H9 (cell line): ENCODE results near the gene ARHGAP40. TPM values are rescaled to one million over a fixed set of nuclear protein-coding genes. Genes with fewer than 3 reads are reported as not detected.

Experiments used
- DNase-seq: peaks from one replicate; pipeline ENCODE4 v3.0.0-alpha.2; 2017
- H2AFZ ChIP-seq: one replicate; pipeline ENCODE4 v1.6.1; 2013; ENCODE audit warnings: mild to moderate bottlenecking, low read length, control low read depth, moderate library complexity
- H2AK5ac ChIP-seq: 2 replicates; pipeline ENCODE4 v1.6.1; 2013; ENCODE audit warnings: low read length, control low read depth, mixed read lengths; ENCODE audit not compliant: insufficient read length
- H2BK120ac ChIP-seq: one replicate; pipeline ENCODE4 v1.6.1; 2013; ENCODE audit warnings: low read depth, mild to moderate bottlenecking, low read length, control low read depth, inconsistent platforms; ENCODE audit not compliant: poor library complexity, severe bottlenecking
- H2BK12ac ChIP-seq: 2 replicates; pipeline ENCODE4 v1.6.1; 2013; ENCODE audit warnings: low read length, control low read depth, mixed read lengths, low read depth; ENCODE audit not compliant: insufficient read length
- H2BK15ac ChIP-seq: 2 replicates; pipeline ENCODE4 v1.6.1; 2013; ENCODE audit warnings: low read depth, low read length, control low read depth
- H2BK20ac ChIP-seq: one replicate; pipeline ENCODE4 v1.6.1; 2013; ENCODE audit warnings: low read depth, mild to moderate bottlenecking, low read length, control low read depth, inconsistent platforms; ENCODE audit not compliant: poor library complexity, severe bottlenecking
- H2BK5ac ChIP-seq: 2 replicates; pipeline ENCODE4 v1.6.1; 2013; ENCODE audit warnings: low read length, control low read depth, mixed read lengths; ENCODE audit not compliant: insufficient read length
- H3K14ac ChIP-seq: 2 replicates; pipeline ENCODE4 v1.6.1; 2013; ENCODE audit warnings: low read length, control low read depth; ENCODE audit not compliant: insufficient read depth
- H3K18ac ChIP-seq: 2 replicates; pipeline ENCODE4 v1.6.1; 2013; ENCODE audit warnings: low read depth, mild to moderate bottlenecking, mixed read lengths, low read length, control low read depth; ENCODE audit not compliant: insufficient read length
- H3K23ac ChIP-seq: 2 replicates; pipeline ENCODE4 v1.6.1; 2013; ENCODE audit warnings: low read length, control low read depth, mixed read lengths, low read depth; ENCODE audit not compliant: insufficient read length
- H3K23me2 ChIP-seq: 2 replicates; pipeline ENCODE4 v1.6.1; 2013; ENCODE audit warnings: low read depth, mild to moderate bottlenecking, mixed read lengths, low read length, control low read depth; ENCODE audit not compliant: insufficient read length, poor library complexity, severe bottlenecking
- H3K27ac ChIP-seq: 2 replicates; pipeline ENCODE4 v1.5.1; 2013; ENCODE audit warnings: low read length, control low read depth, mixed read lengths, low read depth; ENCODE audit not compliant: insufficient read length
- H3K27me3 ChIP-seq: 2 replicates; pipeline ENCODE4 v1.6.1; 2013; ENCODE audit warnings: low read length, control low read depth, inconsistent platforms; ENCODE audit not compliant: insufficient read depth
- H3K4ac ChIP-seq: 2 replicates; pipeline ENCODE4 v1.6.1; 2013; ENCODE audit warnings: low read depth, mild to moderate bottlenecking, control low read depth, inconsistent platforms, low read length, moderate library complexity
- H3K4me1 ChIP-seq: 2 replicates; pipeline ENCODE4 v1.6.1; 2013; ENCODE audit warnings: low read length, control low read depth, inconsistent platforms; ENCODE audit not compliant: insufficient read depth
- H3K4me2 ChIP-seq: 2 replicates; pipeline ENCODE4 v1.6.1; 2013; ENCODE audit warnings: low read length, control low read depth, mixed read lengths; ENCODE audit not compliant: insufficient read length, insufficient read depth
- H3K56ac ChIP-seq: 2 replicates; pipeline ENCODE4 v1.6.1; 2013; ENCODE audit warnings: low read depth, mild to moderate bottlenecking, mixed read lengths, low read length, control low read depth; ENCODE audit not compliant: insufficient read length
- H3K79me1 ChIP-seq: 2 replicates; pipeline ENCODE4 v1.6.1; 2013; ENCODE audit warnings: low read depth, mild to moderate bottlenecking, moderate library complexity, low read length, control low read depth, inconsistent platforms; ENCODE audit not compliant: insufficient read depth, poor library complexity, severe bottlenecking
- H3K79me2 ChIP-seq: 2 replicates; pipeline ENCODE4 v1.6.1; 2013; ENCODE audit warnings: low read length, control low read depth, inconsistent platforms; ENCODE audit not compliant: insufficient read depth
- H3K9ac ChIP-seq: 2 replicates; pipeline ENCODE4 v1.6.1; 2013; ENCODE audit warnings: low read length, control low read depth, mixed read lengths; ENCODE audit not compliant: insufficient read length; ENCODE audit errors: extremely low read depth
- H3K9me3 ChIP-seq: one replicate; pipeline ENCODE4 v1.6.1; 2013; ENCODE audit warnings: low read depth, low read length, inconsistent platforms; ENCODE audit not compliant: control insufficient read depth
- H3T11ph ChIP-seq: one replicate; pipeline ENCODE4 v1.6.1; 2013; ENCODE audit warnings: mild to moderate bottlenecking, low read length, control low read depth, inconsistent platforms
- H4K20me1 ChIP-seq: one replicate; pipeline ENCODE4 v1.6.1; 2013; ENCODE audit not compliant: control insufficient read depth, insufficient read length, insufficient read depth
- H4K5ac ChIP-seq: 2 replicates; pipeline ENCODE4 v1.6.1; 2013; ENCODE audit warnings: low read depth, mild to moderate bottlenecking, mixed read lengths, low read length, control low read depth; ENCODE audit not compliant: insufficient read length
- H4K8ac ChIP-seq: replicated peaks from 2 replicates; pipeline ENCODE4 v1.6.1; 2013; ENCODE audit warnings: low read length, control low read depth, mixed read lengths, low read depth; ENCODE audit not compliant: insufficient read length
- H4K91ac ChIP-seq: 2 replicates; pipeline ENCODE4 v1.6.1; 2013; ENCODE audit warnings: low read depth, mild to moderate bottlenecking, moderate library complexity, mixed read lengths, low read length, control low read depth; ENCODE audit not compliant: insufficient read length
- H3K27ac Mint-ChIP-seq, 3 experiments: 2 replicates in 2 of 3; 3 replicates in 1 of 3; pipeline ENCODE4 v1.8.0; 2020 to 2021; ENCODE audit warnings: mixed read lengths in 3 of 3, mild to moderate bottlenecking in 1 of 3, moderate library complexity in 1 of 3
- H3K27me3 Mint-ChIP-seq: 2 replicates; pipeline ENCODE4 v1.8.0; 2021; ENCODE audit warnings: low read depth, mild to moderate bottlenecking, moderate library complexity, mixed read lengths
- H3K36me3 Mint-ChIP-seq, 3 experiments: 2 replicates in 2 of 3; 3 replicates in 1 of 3; pipeline ENCODE4 v1.8.0; 2020 to 2021; ENCODE audit warnings: low read depth in 3 of 3, mixed read lengths in 3 of 3; ENCODE audit not compliant: insufficient read depth in 1 of 3
- H3K4me1 Mint-ChIP-seq, 2 experiments: 2 replicates each; pipeline ENCODE4 v1.8.0; 2020; ENCODE audit warnings: mixed read lengths in 2 of 2
- H3K4me3 Mint-ChIP-seq, 2 experiments: 2 replicates in 1 of 2; 3 replicates in 1 of 2; pipeline ENCODE4 v1.8.0; 2020 to 2021; ENCODE audit warnings: mild to moderate bottlenecking in 2 of 2, mixed read lengths in 2 of 2, moderate library complexity in 1 of 2
- H3K9me3 Mint-ChIP-seq, 2 experiments: 2 replicates in 1 of 2; 3 replicates in 1 of 2; pipeline ENCODE4 v1.8.0; 2020; ENCODE audit warnings: mild to moderate bottlenecking in 2 of 2, mixed read lengths in 2 of 2, moderate library complexity in 1 of 2
- CTCF ChIP-seq: fragments of 200-600 bp; sonication (generic); conservative IDR thresholded peaks from 3 replicates; pipeline ENCODE4 v1.8.0; 2021; ENCODE audit warnings: antibody characterized with exemption, mild to moderate bottlenecking
- WGBS: extraction: QIAGEN DNeasy Blood & Tissue Kit; methylation state at CpG from one replicate; pipeline ENCODE4 v1.1.7; 2013; ENCODE audit warnings: missing lambda C conversion rate, low lambda C conversion rate, mixed read lengths; ENCODE audit not compliant: insufficient read length; ENCODE audit errors: extremely low coverage; 5-methylcytosine and 5-hydroxymethylcytosine counted together
- total RNA-seq: library from RNA; stranded (reverse); gene quantifications from 2 replicates; pipeline ENCODE4 v1.2.1, GENCODE V29; 2021

Gene ARHGAP40
- total RNA-seq, 1 experiment from 2014 or later: 0.17 TPM

GRCh38 chr20:38697306-38697705, 95.7 kb downstream of the ARHGAP40 start:
- H3K23ac ChIP-seq: no peak overlapping the region
- H3K9ac ChIP-seq: no peak overlapping the region
- no peak overlapping the region for H2BK15ac ChIP-seq
- H3K79me1 ChIP-seq: no peaks in the 10 kb centered on the region
- Mint-ChIP-seq H3K4me3 (no peak overlapping the region), H3K27me3 (peaks cover 41% of the 10 kb centered on the region), H3K9me3 (no peaks in the 10 kb centered on the region), H3K4me1 (peaks cover 6 to 7% of the 10 kb centered on the region in 2 experiments; a peak in 3 of 4 replicates), H3K27ac (no peak overlapping the region), H3K36me3 (no peaks in the 10 kb centered on the region)
- no peaks in the 10 kb centered on the region for H3K27me3 ChIP-seq
- no peak overlapping the region for H3K27ac ChIP-seq
- no CpG with 5 or more reads among the region's 9 CpGs for WGBS
- H4K5ac ChIP-seq: no peak overlapping the region
- no peak overlapping the region for H3K56ac ChIP-seq
- no peaks in the 10 kb centered on the region for H3K79me2 ChIP-seq
- H3K9me3 ChIP-seq: no peaks in the 10 kb centered on the region
- H3T11ph ChIP-seq: no peak overlapping the region
- no peak for TF ChIP-seq CTCF
- H3K4me1 ChIP-seq: no peaks in the 10 kb centered on the region; the same call in 1 of the 2 replicates
- no peak overlapping the region for H2AK5ac ChIP-seq
- no peak overlapping the region for H2BK20ac ChIP-seq
- H3K14ac ChIP-seq: no peak overlapping the region
- no peak overlapping the region for H3K4me2 ChIP-seq
- H4K20me1 ChIP-seq: no peaks in the 10 kb centered on the region
- H3K18ac ChIP-seq: no peak overlapping the region
- no peak overlapping the region for H3K4ac ChIP-seq
- DNase-seq: no peak
- H2BK12ac ChIP-seq: no peak overlapping the region
- H2BK120ac ChIP-seq: no peak overlapping the region
- no peak overlapping the region for H4K8ac ChIP-seq
- H4K91ac ChIP-seq: no peak overlapping the region
- no peaks in the 10 kb centered on the region for H3K23me2 ChIP-seq
- no peak overlapping the region for H2AFZ ChIP-seq
- H2BK5ac ChIP-seq: no peak overlapping the region
